ENCODE measurements around the gene ARF4. TPM values are rescaled to one million over a fixed set of nuclear protein-coding genes. Genes with fewer than 3 reads are reported as not detected.
A peak's percentile ranks its signal among the peaks of the same experiment; 100 is the strongest.

The ARF4 gene
- total RNA-seq, 4 donors from 2014 or later = 83.4 to 111 (median 99.6) TPM

DNA sequence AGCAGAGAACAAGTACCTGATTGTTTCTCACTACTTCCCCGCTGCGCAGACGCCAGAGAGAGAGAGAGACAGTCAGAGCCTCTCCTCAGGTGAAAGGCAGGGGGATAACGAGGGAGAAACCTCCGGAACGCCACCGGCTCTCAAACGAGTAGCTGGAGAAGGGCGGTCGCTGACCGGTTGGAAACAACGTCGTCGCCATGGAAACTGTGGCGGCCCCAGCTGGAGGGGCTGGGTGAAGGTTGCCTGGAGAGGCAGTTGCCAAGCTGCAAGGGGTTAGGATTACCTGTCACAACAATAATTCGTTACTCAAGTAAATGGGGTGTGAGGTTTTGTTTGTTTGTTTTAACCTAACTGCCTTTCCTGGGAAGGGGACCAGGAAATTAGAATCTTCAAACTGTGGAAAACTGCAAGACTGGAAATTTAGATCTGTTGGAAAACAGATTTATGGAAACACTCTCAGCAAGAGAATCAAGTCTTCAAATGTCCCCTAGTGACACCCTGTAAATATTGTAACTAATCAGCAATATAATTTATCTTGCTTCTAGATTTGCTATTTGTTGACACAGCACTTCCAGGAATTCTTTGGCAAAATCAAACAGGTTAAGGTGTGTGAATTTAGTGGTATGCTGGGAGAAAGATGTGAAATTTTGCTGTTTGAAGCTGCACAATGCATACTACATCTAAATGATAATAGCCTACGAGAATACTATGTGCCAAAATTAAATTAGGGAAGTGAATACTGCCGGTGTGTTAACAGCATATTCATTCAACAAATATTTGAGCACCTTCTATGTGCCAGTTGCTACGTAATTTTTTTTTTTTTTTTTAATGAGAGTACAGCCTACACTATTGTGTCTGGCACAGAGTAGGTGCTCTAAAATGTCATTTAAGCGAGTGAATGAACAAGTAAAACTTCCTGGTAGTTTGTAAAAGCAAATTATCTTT, 52.7 kb downstream of the ARF4 start, which contains the start of gene DNAH12:
Gene DNAH12 (minus strand): TSS at position 164 of the 945 bp plus-strand sequence. CDS start 1,474 bp downstream, outside the sequence.
- ATAC-seq = no peak
- H3K36me3 ChIP-seq = no peaks in the 10 kb centered on the region
- peak within 1 kb of the TSS in 1 of 2 donors; percentile 24 for H3K4me3 ChIP-seq
- no peak within 1 kb of the TSS for H3K27ac ChIP-seq
- WGBS, 2 donors (ENCODE audit: low coverage in 1 of 2) = 10 to 13% methylated on average over 13 to 17 of the region's 20 CpGs
- H3K9me3 ChIP-seq = no peaks in the 10 kb centered on the region
- TF ChIP-seq POLR2AphosphoS5 (IDR thresholded peaks at IDR 0.05) = no peak
- no peak for TF ChIP-seq POLR2A (IDR thresholded peaks at IDR 0.05)
- TF ChIP-seq, protein P1, sequence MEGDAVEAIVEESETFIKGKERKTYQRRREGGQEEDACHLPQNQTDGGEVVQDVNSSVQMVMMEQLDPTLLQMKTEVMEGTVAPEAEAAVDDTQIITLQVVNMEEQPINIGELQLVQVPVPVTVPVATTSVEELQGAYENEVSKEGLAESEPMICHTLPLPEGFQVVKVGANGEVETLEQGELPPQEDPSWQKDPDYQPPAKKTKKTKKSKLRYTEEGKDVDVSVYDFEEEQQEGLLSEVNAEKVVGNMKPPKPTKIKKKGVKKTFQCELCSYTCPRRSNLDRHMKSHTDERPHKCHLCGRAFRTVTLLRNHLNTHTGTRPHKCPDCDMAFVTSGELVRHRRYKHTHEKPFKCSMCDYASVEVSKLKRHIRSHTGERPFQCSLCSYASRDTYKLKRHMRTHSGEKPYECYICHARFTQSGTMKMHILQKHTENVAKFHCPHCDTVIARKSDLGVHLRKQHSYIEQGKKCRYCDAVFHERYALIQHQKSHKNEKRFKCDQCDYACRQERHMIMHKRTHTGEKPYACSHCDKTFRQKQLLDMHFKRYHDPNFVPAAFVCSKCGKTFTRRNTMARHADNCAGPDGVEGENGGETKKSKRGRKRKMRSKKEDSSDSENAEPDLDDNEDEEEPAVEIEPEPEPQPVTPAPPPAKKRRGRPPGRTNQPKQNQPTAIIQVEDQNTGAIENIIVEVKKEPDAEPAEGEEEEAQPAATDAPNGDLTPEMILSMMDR (IDR thresholded peaks at IDR 0.05) = no peak
- no peak for TF ChIP-seq EP300 (IDR thresholded peaks at IDR 0.05)
- peaks cover 14% of the 10 kb centered on the region for H3K27me3 ChIP-seq
- peaks cover 0 to 12% (median 2%) of the 10 kb centered on the region in 3 donors for H3K4me1 ChIP-seq

DNA sequence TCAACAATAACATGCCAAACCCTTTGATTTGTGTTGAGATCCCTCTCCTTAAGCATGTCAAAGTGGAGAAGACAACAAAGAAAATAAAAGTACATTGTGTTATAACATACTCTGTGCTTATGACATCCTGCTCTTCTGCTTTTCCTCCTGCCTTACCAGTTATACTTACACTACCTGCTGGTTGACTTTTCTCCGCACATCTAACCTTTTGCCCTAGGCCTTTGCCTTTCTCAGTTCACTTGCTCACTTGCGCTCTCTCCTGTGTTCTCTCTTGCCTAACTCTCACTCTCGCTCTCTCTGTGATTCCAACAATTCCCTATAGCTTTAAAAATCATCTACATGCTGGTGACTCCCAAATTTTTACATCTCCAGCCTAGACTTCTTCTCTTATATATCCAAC, 58.7 kb downstream of the ARF4 start:
- H3K27ac ChIP-seq = no peak overlapping the region
- no peaks in the 10 kb centered on the region for H3K9me3 ChIP-seq
- H3K36me3 ChIP-seq = no peaks in the 10 kb centered on the region
- no peak for ATAC-seq
- no peaks in the 10 kb centered on the region for H3K4me1 ChIP-seq
- TF ChIP-seq, protein P1 (IDR thresholded peaks at IDR 0.05) = no peak
- TF ChIP-seq POLR2A (IDR thresholded peaks at IDR 0.05) = no peak
- TF ChIP-seq EP300 (IDR thresholded peaks at IDR 0.05) = no peak
- TF ChIP-seq POLR2AphosphoS5 (IDR thresholded peaks at IDR 0.05) = no peak
- WGBS, 2 donors (ENCODE audit: low coverage in 1 of 2) = 90 to 94% methylated on average over 3 of the region's 3 CpGs
- no peak overlapping the region for H3K4me3 ChIP-seq
- H3K27me3 ChIP-seq = peaks cover under 1% of the 10 kb centered on the region

DNA sequence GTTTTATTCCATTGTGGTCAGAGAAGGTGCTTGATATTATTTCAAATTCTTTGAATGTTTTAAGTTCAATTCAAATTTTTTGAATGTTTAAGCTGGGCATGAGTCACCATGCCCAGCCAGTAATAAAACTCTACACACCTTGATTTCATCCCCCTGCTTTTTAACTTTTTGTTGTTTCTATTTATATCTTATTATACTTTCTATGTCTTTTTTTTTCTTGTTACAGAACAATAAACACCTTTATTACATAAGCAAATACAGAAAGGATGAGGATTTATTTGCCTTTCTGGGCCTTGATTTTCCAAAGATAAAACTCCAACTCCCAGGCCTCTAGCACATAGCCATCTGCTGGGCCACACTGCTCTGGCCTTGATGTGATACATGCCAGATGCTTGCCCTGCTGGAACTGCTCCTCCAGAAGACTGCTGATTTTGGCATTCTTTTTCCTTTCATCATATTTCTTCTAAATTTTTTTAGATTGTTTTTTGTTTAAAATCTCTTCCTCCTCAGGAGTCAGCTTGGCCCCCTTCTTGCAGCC, 67.0 kb downstream of the ARF4 start:
- TF ChIP-seq, protein P1 (IDR thresholded peaks at IDR 0.05) = no peak
- no peak for TF ChIP-seq EP300 (IDR thresholded peaks at IDR 0.05)
- TF ChIP-seq POLR2A (IDR thresholded peaks at IDR 0.05) = no peak
- no peak for TF ChIP-seq POLR2AphosphoS5 (IDR thresholded peaks at IDR 0.05)
- ATAC-seq = no peak
- H3K4me1 ChIP-seq = no peaks in the 10 kb centered on the region
- no peaks in the 10 kb centered on the region for H3K27me3 ChIP-seq
- no peak overlapping the region for H3K4me3 ChIP-seq
- no peak overlapping the region for H3K27ac ChIP-seq
- H3K36me3 ChIP-seq = no peaks in the 10 kb centered on the region
- no peaks in the 10 kb centered on the region for H3K9me3 ChIP-seq

Small RNA genes within 50 kb of the gene (small RNA-seq; reads per million reads assigned to genes)
- gene RNU6-108P (0 reads per million in 4 donors), gene RNU6-483P (0 reads per million in 4 donors), gene RNU6ATAC26P (0 reads per million in 4 donors)

Other genes starting within 250 kb of the ARF4 start
- gene DNAH12, start 53.0 kb downstream of the ARF4 start, total RNA-seq = under 1 TPM in 1 of 4 donors, not detected in 3; 0.27 TPM
- 10 to 100 TPM; 16.0 to 29.9 (median 21.7) TPM for gene PDE12, start 41.1 kb downstream of the ARF4 start, total RNA-seq
- 10 to 100 TPM; 25.8 to 56.0 (median 47.2) TPM for gene DENND6A, start 95.7 kb upstream of the ARF4 start, total RNA-seq
- 100 to 1,000 TPM; 462 to 594 (median 531) TPM for gene SLMAP, start 159.0 kb upstream of the ARF4 start, total RNA-seq

Measured in gastroesophageal sphincter (tissue), 4 donors.